ENCODE measurements around the gene ZDHHC8.
A peak's percentile ranks its signal among the peaks of the same experiment; 100 is the strongest.

ZDHHC8 gene

GRCh38 chr22:20114506-20115475 lies 16.8 kb upstream of the ZDHHC8 start:
- no peak for DNase-seq (ENCODE audit: low spot score)

GRCh38 chr22:20115691-20116375 lies 15.8 kb upstream of the ZDHHC8 start, which contains the start of gene RANBP1:
Gene RANBP1, plus strand, starts transcription at chr22:20116104. Its CDS starts 81 bp downstream, at chr22:20116185.
- no peak for DNase-seq (ENCODE audit: low spot score)

GRCh38 chr22:20116376-20116950 lies 15.1 kb upstream of the ZDHHC8 start:
- no peak for DNase-seq (ENCODE audit: low spot score)

GRCh38 chr22:20116951-20117632 lies 14.5 kb upstream of the ZDHHC8 start, which contains the start of gene TRMT2A:
Gene TRMT2A, minus strand, starts transcription at chr22:20117226. Its CDS starts 320 bp downstream, at chr22:20116906.
- DNase-seq (ENCODE audit: low spot score): peak; percentile 90

- peak; percentile 36 for DNase-seq (ENCODE audit: low spot score)
Observed at GRCh38 chr22:20117633-20118299, 13.8 kb upstream of the ZDHHC8 start.

GRCh38 chr22:20118300-20119020 lies 13.1 kb upstream of the ZDHHC8 start:
- no peak for DNase-seq (ENCODE audit: low spot score)

- DNase-seq (ENCODE audit: low spot score): no peak
Observed at GRCh38 chr22:20121856-20122415, 9.7 kb upstream of the ZDHHC8 start.

- DNase-seq (ENCODE audit: low spot score): no peak
Observed at GRCh38 chr22:20123366-20124082, 8.1 kb upstream of the ZDHHC8 start.

GRCh38 chr22:20124083-20124787 lies 7.4 kb upstream of the ZDHHC8 start:
- DNase-seq (ENCODE audit: low spot score): no peak

- DNase-seq (ENCODE audit: low spot score): no peak
Observed at GRCh38 chr22:20125201-20126174, 6.1 kb upstream of the ZDHHC8 start.

GRCh38 chr22:20126284-20127029 lies 5.1 kb upstream of the ZDHHC8 start:
- no peak for DNase-seq (ENCODE audit: low spot score)

- no peak for DNase-seq (ENCODE audit: low spot score)
Observed at GRCh38 chr22:20127318-20127868, 4.2 kb upstream of the ZDHHC8 start.

GRCh38 chr22:20127869-20128618 lies 3.6 kb upstream of the ZDHHC8 start:
- no peak for DNase-seq (ENCODE audit: low spot score)

- no peak for DNase-seq (ENCODE audit: low spot score)
Observed at GRCh38 chr22:20128619-20128901, 3.0 kb upstream of the ZDHHC8 start.

GRCh38 chr22:20128902-20129746 lies 2.5 kb upstream of the ZDHHC8 start:
- DNase-seq (ENCODE audit: low spot score): peak; percentile 18

GRCh38 chr22:20129747-20130014 lies 1.9 kb upstream of the ZDHHC8 start:
- no peak for DNase-seq (ENCODE audit: low spot score)
